HepG2 (cell line): ENCODE measurements around the gene AFTPH. TPM values are rescaled to one million over a fixed set of nuclear protein-coding genes. Genes with fewer than 3 reads are reported as not detected.

Experiments used
- ATM ChIP-seq: fragments of 450-650 bp; IDR thresholded peaks from 2 replicates; pipeline ENCODE4 v1.7.1; 2017; ENCODE audit warnings: mild to moderate bottlenecking, borderline replicate concordance
- CHD2 ChIP-seq: IDR thresholded peaks from 2 replicates; pipeline ENCODE4 v1.6.1; 2011; ENCODE audit warnings: low read depth, low read length, improper control_type of control experiment
- CSRNP1 ChIP-seq: sonication (generic); formaldehyde crosslinking; IDR thresholded peaks from 2 replicates; pipeline ENCODE4 v1.8.1; 2023; ENCODE audit warnings: mild to moderate bottlenecking, missing genetic modification reagents
- MBD4 ChIP-seq: IDR thresholded peaks from 2 replicates; pipeline ENCODE4 v1.6.1; 2012; ENCODE audit warnings: low read length, inconsistent platforms, borderline replicate concordance
- ONECUT2 ChIP-seq: sonication (generic); formaldehyde crosslinking; IDR thresholded peaks from 2 replicates; pipeline ENCODE4 v1.4.0; 2020; ENCODE audit warnings: missing genetic modification reagents
- PAXIP1 ChIP-seq: sonication (generic); formaldehyde crosslinking; conservative IDR thresholded peaks from 2 replicates; pipeline ENCODE4 v1.4.0; 2020; ENCODE audit warnings: mild to moderate bottlenecking, missing genetic modification reagents, moderate library complexity
- REL ChIP-seq: sonication (generic); formaldehyde crosslinking; conservative IDR thresholded peaks from 2 replicates; pipeline ENCODE4 v1.8.0; 2022; ENCODE audit warnings: mild to moderate bottlenecking, missing genetic modification reagents, moderate library complexity
- REPIN1 ChIP-seq: sonication (generic); formaldehyde crosslinking; IDR thresholded peaks from 2 replicates; pipeline ENCODE4 v1.8.0; 2022; ENCODE audit warnings: missing genetic modification reagents, low read depth, mild to moderate bottlenecking, borderline replicate concordance
- RERE ChIP-seq: IDR thresholded peaks from 2 replicates; pipeline ENCODE4 v1.6.1; 2016; ENCODE audit warnings: low read depth, missing genetic modification reagents, missing compliant biosample characterization
- SRSF1 ChIP-seq: fragments of 200-400 bp; formaldehyde crosslinking; optimal IDR thresholded peaks from 2 replicates; pipeline ENCODE3; 2017; ENCODE audit warnings: mild to moderate bottlenecking, low read depth, low read length, moderate library complexity
- TARDBP ChIP-seq: sonication (generic); formaldehyde crosslinking; IDR thresholded peaks from 2 replicates; pipeline ENCODE4 v1.8.0; 2022; ENCODE audit warnings: mild to moderate bottlenecking, missing genetic modification reagents
- TCF12 ChIP-seq, 2 experiments: fragments of 450-650 bp in 1 of 2; sonication (generic) in 1 of 2; formaldehyde crosslinking in 1 of 2; IDR thresholded peaks; 2 replicates each; pipeline versions ENCODE4 v1.6.1 to v1.8.0; 2017 to 2022; ENCODE audit warnings: antibody characterized with exemption in 1 of 2, mild to moderate bottlenecking in 1 of 2, missing genetic modification reagents in 1 of 2, moderate library complexity in 1 of 2
- ZNF572 ChIP-seq: sonication (generic); formaldehyde crosslinking; IDR thresholded peaks from 2 replicates; pipeline ENCODE4 v1.5.1; 2020; ENCODE audit warnings: mild to moderate bottlenecking, missing genetic modification reagents
- ZNF678 ChIP-seq: sonication (generic); formaldehyde crosslinking; IDR thresholded peaks from 2 replicates; pipeline ENCODE4 v1.4.0; 2020; ENCODE audit warnings: mild to moderate bottlenecking, missing genetic modification reagents
- ZNF713 ChIP-seq: sonication (generic); formaldehyde crosslinking; IDR thresholded peaks from 2 replicates; pipeline ENCODE4 v1.4.0; 2020; ENCODE audit warnings: mild to moderate bottlenecking, missing genetic modification reagents
- polyA plus RNA-seq, 8 experiments: library from polyadenylated mRNA; depleted of rRNA in 3 of 8; stranded (reverse) in 7 of 8; unstranded in 1 of 8; fragments of >200 nt; fragmentation: Illumina TruSeq in 4 of 8; extraction: Trizol in 4 of 8; gene quantifications; 2 replicates each; pipeline versions ENCODE4 v1.2.1 to v1.2.3, GENCODE V29; 2011 to 2016; ENCODE audit warnings: low read depth in 4 of 8, missing spikeins in 1 of 8, mixed read lengths in 1 of 8; ENCODE audit not compliant: insufficient read depth in 1 of 8
- total RNA-seq, 5 experiments: library from RNA; depleted of rRNA; stranded (reverse); fragments of >200 nt; fragmentation: Illumina TruSeq; extraction: Trizol; gene quantifications; 2 replicates each; pipeline ENCODE4 v1.2.3, GENCODE V29; 2016; ENCODE audit warnings: low read depth in 1 of 5
- TF ChIP-seq, protein P1 (sequence below): conservative IDR thresholded peaks from 2 replicates; pipeline ENCODE4 v1.6.1; 2018; ENCODE audit warnings: missing genetic modification reagents

Gene AFTPH
- total and polyA plus RNA-seq, 2 of the 13 experiments (the other 11 are each of a cell fraction or from before 2014, with no cell fraction given): 27.5 to 36.8 TPM

DNA sequence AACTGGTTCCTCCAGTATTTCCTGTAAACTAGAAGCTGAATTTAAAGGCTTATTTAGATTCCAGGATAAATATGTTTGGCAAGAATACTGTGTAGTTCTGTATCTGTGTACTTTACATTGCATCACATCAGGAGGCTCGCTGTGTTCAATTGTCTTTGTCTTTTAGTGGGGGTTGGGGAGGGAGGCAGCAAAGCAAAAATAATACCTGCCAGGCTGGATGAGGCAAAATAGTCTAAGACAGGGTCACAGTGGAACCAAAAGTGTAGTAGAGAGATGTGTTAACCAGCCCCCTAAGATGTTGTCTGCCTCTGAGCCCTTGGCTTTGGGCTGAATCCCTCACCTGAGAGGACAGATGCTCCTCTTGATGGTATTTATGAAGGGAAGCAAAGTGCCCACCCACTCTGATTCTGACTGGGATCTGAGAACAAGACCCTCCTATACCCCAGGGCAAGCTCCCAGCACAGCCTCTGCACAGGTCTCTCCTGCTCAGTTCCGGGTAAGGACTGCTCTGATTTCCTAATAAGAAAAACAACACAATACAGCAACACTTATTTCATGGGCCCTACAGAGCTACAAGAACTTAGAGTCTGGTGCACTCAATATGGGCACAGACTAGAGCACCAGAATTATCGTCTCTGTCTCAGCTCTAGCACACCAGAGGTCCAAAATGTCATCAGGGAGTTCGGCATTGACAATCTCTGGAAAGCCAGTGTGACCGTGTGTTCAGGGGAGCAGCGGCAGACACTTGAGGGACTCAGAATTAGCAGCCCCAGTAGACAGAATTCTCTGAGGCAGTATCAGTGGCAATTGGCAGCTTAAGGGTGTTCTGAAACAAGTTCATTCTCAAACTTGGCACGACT lies 7.2 kb upstream of the AFTPH start (continued):
- TF ChIP-seq REPIN1: no peak
- peak; percentile 39; the same call in 1 of the 2 replicates for TF ChIP-seq TARDBP (CRISPR knock-in tag)
- no peak for TF ChIP-seq ONECUT2 (CRISPR knock-in tag)
- TF ChIP-seq ZNF572 (CRISPR knock-in tag): no peak
- no peak for TF ChIP-seq REL
- TF ChIP-seq SRSF1: no peak
- TF ChIP-seq CHD2: no peak
- peak; percentile 48 for TF ChIP-seq PAXIP1 (CRISPR knock-in tag)
- no peak for TF ChIP-seq TCF12 (IDR thresholded peaks at IDR 0.05)
- TF ChIP-seq TCF12 (CRISPR knock-in tag; IDR thresholded peaks at IDR 0.05): no peak
- TF ChIP-seq, protein P1, sequence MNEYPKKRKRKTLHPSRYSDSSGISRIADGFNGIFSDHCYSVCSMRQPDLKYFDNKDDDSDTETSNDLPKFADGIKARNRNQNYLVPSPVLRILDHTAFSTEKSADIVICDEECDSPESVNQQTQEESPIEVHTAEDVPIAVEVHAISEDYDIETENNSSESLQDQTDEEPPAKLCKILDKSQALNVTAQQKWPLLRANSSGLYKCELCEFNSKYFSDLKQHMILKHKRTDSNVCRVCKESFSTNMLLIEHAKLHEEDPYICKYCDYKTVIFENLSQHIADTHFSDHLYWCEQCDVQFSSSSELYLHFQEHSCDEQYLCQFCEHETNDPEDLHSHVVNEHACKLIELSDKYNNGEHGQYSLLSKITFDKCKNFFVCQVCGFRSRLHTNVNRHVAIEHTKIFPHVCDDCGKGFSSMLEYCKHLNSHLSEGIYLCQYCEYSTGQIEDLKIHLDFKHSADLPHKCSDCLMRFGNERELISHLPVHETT (CRISPR knock-in tag): no peak
- no peak for TF ChIP-seq ZNF713 (CRISPR knock-in tag)
- TF ChIP-seq CSRNP1: peak; percentile 30; the same call in 1 of the 2 replicates
- TF ChIP-seq MBD4: no peak
- TF ChIP-seq ZNF678: no peak
- no peak for TF ChIP-seq RERE (CRISPR knock-in tag)
- no peak for TF ChIP-seq ATM
